Erythroblast (primary cell): ENCODE data around the gene SLC7A14.

ENCODE experiments used
- GATA1 ChIP-seq: IDR thresholded peaks from 2 replicates; pipeline ENCODE4 v1.6.1; 2011; ENCODE audit warnings: low read depth, mild to moderate bottlenecking, control low read depth, low read length, moderate library complexity
- POLR2A ChIP-seq: IDR thresholded peaks from 2 replicates; pipeline ENCODE4 v1.6.1; 2011; ENCODE audit warnings: mild to moderate bottlenecking, low read length

GRCh38 chr3:170440344-170440743 is 145.5 kb downstream of the SLC7A14 start:
- no peak for TF ChIP-seq POLR2A
- TF ChIP-seq GATA1, result no peak
